ENCODE data around the gene PSMB8.

GRCh38 chr6:32857156-32857891, 13.5 kb upstream of the PSMB8 start:
- TF ChIP-seq POLR2AphosphoS5 (IDR thresholded peaks at IDR 0.05; ENCODE audit: low read depth, low read length) (no peak), REST (IDR thresholded peaks at IDR 0.05; ENCODE audit: insufficient read depth in 1 of 2, low read depth in 2 of 2, low read length in 2 of 2) (no peak), SIN3A (IDR thresholded peaks at IDR 0.05; ENCODE audit: borderline replicate concordance, insufficient read depth, low read length) (no peak), TAF1 (IDR thresholded peaks at IDR 0.05; ENCODE audit: borderline replicate concordance, insufficient read depth, low read length) (no peak), FOXP2 (optimal IDR thresholded peaks at IDR 0.05; ENCODE audit: borderline replicate concordance, extremely low read depth, extremely low read length, insufficient read depth) (no peak)

Data from PFSK-1 (cell line).